Stromal cell of bone marrow (primary cell): ENCODE measurements around the gene AP1S1.

Source experiments
- DNase-seq: peaks from one replicate; pipeline ENCODE4 v3.0.0-alpha.2; 2012; ENCODE audit warnings: low read depth

The AP1S1 gene

GRCh38 chr7:101159696-101160674 is 5.7 kb downstream of the AP1S1 start:
- DNase-seq = no peak

GRCh38 chr7:101160910-101161309 is 6.6 kb downstream of the AP1S1 start:
- DNase-seq = no peak

GRCh38 chr7:101161692-101162471 is 7.6 kb downstream of the AP1S1 start:
- no peak for DNase-seq

GRCh38 chr7:101162551-101163278 is 8.4 kb downstream of the AP1S1 start:
- DNase-seq = no peak

- DNase-seq = no peak
Measured at GRCh38 chr7:101163279-101164070, 9.2 kb downstream of the AP1S1 start.

- no peak for DNase-seq
Measured at GRCh38 chr7:101164071-101164840, 10.0 kb downstream of the AP1S1 start.

- peak; percentile 83 for DNase-seq
Measured at GRCh38 chr7:101165075-101165957, 11.0 kb downstream of the AP1S1 start, which contains the start of gene VGF. Gene VGF, minus strand, starts transcription at chr7:101165569. Its CDS starts 726 bp downstream, at chr7:101164843.

GRCh38 chr7:101165958-101166647 is 11.8 kb downstream of the AP1S1 start:
- no peak for DNase-seq

GRCh38 chr7:101166648-101166908 is 12.3 kb downstream of the AP1S1 start:
- DNase-seq = no peak

- DNase-seq = no peak
Measured at GRCh38 chr7:101166909-101167644, 12.8 kb downstream of the AP1S1 start.

- DNase-seq = no peak
Measured at GRCh38 chr7:101167645-101168411, 13.6 kb downstream of the AP1S1 start.

- DNase-seq = no peak
Measured at GRCh38 chr7:101168412-101169049, 14.3 kb downstream of the AP1S1 start.

- no peak for DNase-seq
Measured at GRCh38 chr7:101169110-101169837, 15.0 kb downstream of the AP1S1 start.

- no peak for DNase-seq
Measured at GRCh38 chr7:101169838-101170551, 15.7 kb downstream of the AP1S1 start.

GRCh38 chr7:101170617-101171441 is 16.6 kb downstream of the AP1S1 start:
- no peak for DNase-seq
